ENCODE data around the gene COQ8A. TPM values are rescaled to one million over a fixed set of nuclear protein-coding genes. Genes with fewer than 3 reads are reported as not detected.

COQ8A gene
- total RNA-seq, 2 experiments from 2014 or later, result 12.1 to 16.4 TPM

- peaks cover 37% of the 10 kb centered on the region for H3K9me3 Mint-ChIP-seq (ENCODE audit: insufficient read depth)
- H3K36me3 Mint-ChIP-seq (ENCODE audit: low read depth), result peaks cover 13% of the 10 kb centered on the region
- DNase-seq (no peak), ATAC-seq (no peak)
- CTCF ChIA-PET, result no interaction called here
- H3K27ac Mint-ChIP-seq, result no peak overlapping the region
- H3K4me1 Mint-ChIP-seq (ENCODE audit: low read depth), result peaks cover 16% of the 10 kb centered on the region
- H3K4me3 Mint-ChIP-seq, result no peak overlapping the region
- POLR2A ChIA-PET, result no interaction called here
- no peaks in the 10 kb centered on the region for H3K27me3 Mint-ChIP-seq (ENCODE audit: low read depth)
Measured at GRCh38 chr1:226934483-226935237, 5.4 kb upstream of the COQ8A start.

GRCh38 chr1:226937940-226938725, 2.0 kb upstream of the COQ8A start:
- peaks cover 33% of the 10 kb centered on the region for H3K9me3 Mint-ChIP-seq (ENCODE audit: insufficient read depth)
- DNase-seq (no peak), ATAC-seq (no peak)
- no peaks in the 10 kb centered on the region for H3K27me3 Mint-ChIP-seq (ENCODE audit: low read depth)
- H3K4me3 Mint-ChIP-seq, result peak overlapping the region; percentile 84
- H3K4me1 Mint-ChIP-seq (ENCODE audit: low read depth), result peaks cover 23% of the 10 kb centered on the region
- H3K36me3 Mint-ChIP-seq (ENCODE audit: low read depth), result peaks cover 13% of the 10 kb centered on the region
- peak overlapping the region; percentile 96 for H3K27ac Mint-ChIP-seq
- ChIA-PET CTCF (interaction anchor here (1.3 to 2.1 kb wide), 3 partner anchors 13 to 26 kb away, joined by 3 to 4 read pairs (median 4); no protein-coding TSS in a partner anchor), POLR2A (interaction anchor here (0.7 to 4.3 kb wide), 9 partner anchors 8 to 876 kb away, joined by 3 to 26 read pairs (median 3); no protein-coding TSS in a partner anchor)

DNA sequence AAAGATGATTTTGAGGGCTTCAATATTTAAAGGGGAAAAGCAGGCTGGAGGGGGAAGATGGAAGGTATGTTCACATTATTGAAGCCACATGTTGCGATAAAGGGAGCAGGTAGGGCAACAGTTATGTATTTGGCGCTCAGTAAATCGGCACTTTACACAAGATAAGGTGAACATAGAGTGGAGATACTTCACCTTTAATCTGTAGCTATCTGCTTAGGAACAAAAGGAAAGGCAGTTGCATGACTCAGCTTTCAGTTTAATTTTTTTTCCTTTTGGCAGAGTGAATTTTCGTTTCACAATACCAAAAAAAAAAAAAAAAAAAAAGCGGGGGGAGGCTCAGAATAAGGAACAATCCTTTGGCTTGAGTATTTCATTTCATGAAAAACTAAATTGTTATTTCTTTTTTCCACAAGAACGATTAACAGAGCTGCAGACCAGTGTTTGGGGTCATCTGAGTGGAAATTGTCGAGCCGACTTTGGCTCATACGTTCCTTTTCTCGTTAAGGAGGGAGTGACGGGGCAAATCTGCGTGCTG, 1.1 kb upstream of the COQ8A start:
- CTCF ChIA-PET, result interaction anchor here (0.7 to 2.1 kb wide), 3 partner anchors 13 to 939 kb away, joined by 3 to 4 read pairs (median 4); no protein-coding TSS in a partner anchor

DNA sequence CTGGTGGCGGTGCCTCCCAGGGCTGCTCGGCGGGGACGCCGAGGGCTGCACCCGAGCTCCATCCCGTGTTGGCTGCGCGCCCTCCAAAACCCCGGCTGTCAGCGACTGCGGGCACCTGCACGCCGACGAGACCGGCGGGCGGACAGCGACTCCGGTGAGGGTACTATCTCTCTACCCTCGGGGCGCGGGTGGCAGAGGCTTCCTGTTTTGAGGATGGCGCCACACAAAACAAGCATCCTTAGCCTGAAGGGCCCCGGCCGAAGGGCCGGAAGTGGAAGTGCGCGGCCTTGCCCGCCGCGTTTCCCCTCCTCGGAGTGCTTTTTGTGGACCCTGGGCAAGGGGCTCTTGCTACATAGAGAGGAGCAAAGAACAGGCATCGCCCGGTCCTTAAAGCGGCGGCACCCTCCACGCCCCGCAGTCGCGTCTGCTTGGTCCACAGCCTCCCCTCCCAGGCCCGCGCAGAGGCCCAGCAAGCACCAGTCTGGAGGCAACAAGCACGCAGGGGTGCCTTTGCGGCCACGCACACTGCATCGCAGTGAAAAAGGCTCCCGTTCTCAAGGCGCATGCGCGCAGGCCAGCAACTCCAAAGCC, 561 bp upstream of the COQ8A start:
- CTCF ChIA-PET, result interaction anchor here (0.7 to 2.1 kb wide), 4 partner anchors 14 to 939 kb away, joined by 3 to 5 read pairs (median 4); no protein-coding TSS in a partner anchor
- DNase-seq (peak; percentile 77), ATAC-seq (peak; percentile 36)
- POLR2A ChIA-PET, result interaction anchor here (0.6 to 4.3 kb wide), 17 partner anchors 8 to 1473 kb away, joined by 3 to 26 read pairs (median 4); partner anchors contain the start of gene ITPKB
- Mint-ChIP-seq H3K36me3 (ENCODE audit: low read depth) (peaks cover 11% of the 10 kb centered on the region), H3K27ac (peak overlapping the region; percentile 96), H3K9me3 (ENCODE audit: insufficient read depth) (peaks cover 23% of the 10 kb centered on the region), H3K4me1 (ENCODE audit: low read depth) (peaks cover 25% of the 10 kb centered on the region), H3K4me3 (peak overlapping the region; percentile 84), H3K27me3 (ENCODE audit: low read depth) (no peaks in the 10 kb centered on the region)

More for the DNA sequence above, 1.1 kb upstream of the COQ8A start:
- no peak for ATAC-seq
- Mint-ChIP-seq H3K9me3 (ENCODE audit: insufficient read depth) (peaks cover 28% of the 10 kb centered on the region), H3K27ac (peak overlapping the region; percentile 96), H3K4me1 (ENCODE audit: low read depth) (peaks cover 25% of the 10 kb centered on the region), H3K36me3 (ENCODE audit: low read depth) (peaks cover 13% of the 10 kb centered on the region), H3K4me3 (peak overlapping the region; percentile 84), H3K27me3 (ENCODE audit: low read depth) (no peaks in the 10 kb centered on the region)
- DNase-seq, result no peak
- POLR2A ChIA-PET, result interaction anchor here (0.6 to 4.3 kb wide), 12 partner anchors 8 to 1473 kb away, joined by 3 to 26 read pairs (median 4); partner anchors contain the start of gene ITPKB

GRCh38 chr1:226940806-226941067, 643 bp downstream of the COQ8A start:
- peak overlapping the region; percentile 84 for H3K4me3 Mint-ChIP-seq
- ATAC-seq (no peak), DNase-seq (no peak)
- POLR2A ChIA-PET, result interaction anchor here (4.3 kb wide), 1 partner anchor 57 kb away, joined by 26 read pairs; no protein-coding TSS in a partner anchor
- peaks cover 2% of the 10 kb centered on the region for H3K36me3 Mint-ChIP-seq (ENCODE audit: low read depth)
- CTCF ChIA-PET, result no interaction called here
- H3K4me1 Mint-ChIP-seq (ENCODE audit: low read depth), result peaks cover 25% of the 10 kb centered on the region
- H3K9me3 Mint-ChIP-seq (ENCODE audit: insufficient read depth), result peaks cover 11% of the 10 kb centered on the region
- peak overlapping the region; percentile 76 for H3K27ac Mint-ChIP-seq
- no peaks in the 10 kb centered on the region for H3K27me3 Mint-ChIP-seq (ENCODE audit: low read depth)

DNA sequence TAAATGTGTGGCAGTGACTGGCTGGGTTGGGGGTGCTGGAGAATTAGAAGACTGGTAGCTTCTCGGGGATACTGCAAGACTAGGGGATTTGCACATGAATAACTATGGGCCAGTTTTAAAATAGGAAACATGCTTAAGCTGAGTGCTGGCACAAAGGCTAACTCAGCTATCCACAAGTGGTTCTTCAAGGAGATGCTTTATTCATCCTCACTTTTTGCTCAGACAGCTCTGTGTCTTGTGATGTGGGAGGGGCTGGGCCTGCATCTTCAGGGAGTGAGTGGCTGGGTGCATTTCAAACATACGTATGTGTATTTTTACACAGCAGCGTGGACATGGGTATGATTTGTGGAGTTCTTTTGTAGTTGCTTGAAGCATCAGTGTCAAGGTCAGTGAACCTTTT, 2.3 kb downstream of the COQ8A start:
- Mint-ChIP-seq H3K4me1 (ENCODE audit: low read depth) (peaks cover 25% of the 10 kb centered on the region), H3K4me3 (no peak overlapping the region), H3K27ac (no peak overlapping the region), H3K27me3 (ENCODE audit: low read depth) (no peaks in the 10 kb centered on the region), H3K9me3 (ENCODE audit: insufficient read depth) (peaks cover 3% of the 10 kb centered on the region), H3K36me3 (ENCODE audit: low read depth) (no peaks in the 10 kb centered on the region)
- ATAC-seq (no peak), DNase-seq (no peak)
- POLR2A ChIA-PET, result no interaction called here
- CTCF ChIA-PET, result no interaction called here

GRCh38 chr1:226943156-226943555, 3.1 kb downstream of the COQ8A start:
- peak; percentile 17 for DNase-seq
- Mint-ChIP-seq H3K4me3 (no peak overlapping the region), H3K9me3 (ENCODE audit: insufficient read depth) (no peaks in the 10 kb centered on the region), H3K27me3 (ENCODE audit: low read depth) (no peaks in the 10 kb centered on the region), H3K4me1 (ENCODE audit: low read depth) (peaks cover 18% of the 10 kb centered on the region), H3K27ac (no peak overlapping the region), H3K36me3 (ENCODE audit: low read depth) (no peaks in the 10 kb centered on the region)
- ChIA-PET CTCF (no interaction called here), POLR2A (no interaction called here)
- no peak for ATAC-seq

GRCh38 chr1:226943927-226944326, 3.8 kb downstream of the COQ8A start:
- ChIA-PET CTCF (no interaction called here), POLR2A (no interaction called here)
- Mint-ChIP-seq H3K36me3 (ENCODE audit: low read depth) (no peaks in the 10 kb centered on the region), H3K27ac (no peak overlapping the region), H3K27me3 (ENCODE audit: low read depth) (no peaks in the 10 kb centered on the region), H3K4me1 (ENCODE audit: low read depth) (peaks cover 10% of the 10 kb centered on the region), H3K9me3 (ENCODE audit: insufficient read depth) (no peaks in the 10 kb centered on the region), H3K4me3 (no peak overlapping the region)
- ATAC-seq (no peak), DNase-seq (no peak)

DNA sequence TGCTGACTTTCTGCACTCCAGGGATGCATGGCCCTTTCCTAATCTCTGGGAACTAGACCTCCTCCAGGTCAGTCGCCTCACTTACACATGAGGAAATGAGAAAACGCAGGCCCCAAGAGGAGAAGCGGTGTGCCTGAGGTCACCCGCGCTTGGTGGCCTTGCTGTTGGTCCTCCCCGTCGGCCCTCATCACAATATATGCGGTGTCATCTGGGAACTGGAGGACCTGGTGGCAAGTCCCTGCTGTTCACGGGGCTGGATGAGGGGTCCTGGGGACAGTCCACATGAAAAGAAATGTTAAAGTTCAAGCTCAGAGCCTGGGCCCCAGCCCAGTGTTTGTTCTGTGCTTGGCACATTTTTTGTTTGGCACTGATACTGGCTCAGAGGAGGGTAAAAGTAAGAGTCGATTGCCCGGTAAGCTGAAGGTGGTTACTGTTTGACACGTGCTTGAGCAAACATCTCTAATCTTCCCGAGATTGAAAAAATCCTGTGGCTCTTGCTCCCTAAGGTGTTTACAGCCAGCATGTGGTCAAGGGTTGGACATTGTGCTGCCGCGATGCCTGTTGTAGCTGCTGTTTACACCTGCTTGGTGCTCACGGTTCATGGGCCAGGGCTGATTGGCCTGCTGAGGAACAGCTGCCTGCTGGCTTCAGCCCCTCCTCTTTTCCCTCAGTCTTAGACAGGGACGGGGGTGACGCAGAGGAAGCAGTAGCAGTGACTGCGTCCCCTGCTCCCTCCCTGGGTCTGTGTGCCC, 5.2 kb downstream of the COQ8A start:
- Mint-ChIP-seq H3K27ac (no peak overlapping the region), H3K27me3 (ENCODE audit: low read depth) (no peaks in the 10 kb centered on the region), H3K9me3 (ENCODE audit: insufficient read depth) (no peaks in the 10 kb centered on the region), H3K4me3 (no peak overlapping the region), H3K4me1 (ENCODE audit: low read depth) (peaks cover 10% of the 10 kb centered on the region), H3K36me3 (ENCODE audit: low read depth) (no peaks in the 10 kb centered on the region)
- ATAC-seq (no peak), DNase-seq (peak; percentile 19)
- ChIA-PET CTCF (no interaction called here), POLR2A (no interaction called here)

GRCh38 chr1:226945858-226946245, 5.8 kb downstream of the COQ8A start:
- CTCF ChIA-PET, result no interaction called here
- Mint-ChIP-seq H3K9me3 (ENCODE audit: insufficient read depth) (no peaks in the 10 kb centered on the region), H3K4me3 (no peak overlapping the region), H3K4me1 (ENCODE audit: low read depth) (peaks cover 6% of the 10 kb centered on the region), H3K27me3 (ENCODE audit: low read depth) (no peaks in the 10 kb centered on the region), H3K27ac (no peak overlapping the region), H3K36me3 (ENCODE audit: low read depth) (no peaks in the 10 kb centered on the region)
- DNase-seq, result no peak
- ATAC-seq, result no peak
- POLR2A ChIA-PET, result no interaction called here

- H3K27me3 Mint-ChIP-seq (ENCODE audit: low read depth), result no peaks in the 10 kb centered on the region
- ChIA-PET CTCF (interaction anchor here (1.4 kb wide), 1 partner anchor 189 kb away, joined by 3 read pairs; no protein-coding TSS in a partner anchor), POLR2A (no interaction called here)
- H3K4me1 Mint-ChIP-seq (ENCODE audit: low read depth), result peaks cover 2% of the 10 kb centered on the region
- no peak for DNase-seq
- no peaks in the 10 kb centered on the region for H3K36me3 Mint-ChIP-seq (ENCODE audit: low read depth)
- no peak overlapping the region for H3K27ac Mint-ChIP-seq
- ATAC-seq, result no peak
- no peaks in the 10 kb centered on the region for H3K9me3 Mint-ChIP-seq (ENCODE audit: insufficient read depth)
- H3K4me3 Mint-ChIP-seq, result no peak overlapping the region
Measured at GRCh38 chr1:226946285-226946684, 6.2 kb downstream of the COQ8A start.
